GM12878 (cell line): Measurements from ENCODE around the gene ARHGEF17. TPM values are rescaled to one million over a fixed set of nuclear protein-coding genes. Genes with fewer than 3 reads are reported as not detected.
A peak's percentile ranks its signal among the peaks of the same experiment; 100 is the strongest.

ENCODE experiments used
- ATAC-seq: fragments of 200-7000 bp; cut with Tn5 transposase; 3 replicates; pipeline ENCODE4 v1.9.1; 2020; ENCODE audit warnings: mild to moderate bottlenecking, moderate library complexity
- BruUV-seq: library from RNA; stranded (reverse); fragments of 400-500 nt; replicated peaks from 2 replicates; lab custom pipeline; 2021; lab: Mats Ljungman, UMichigan
- CTCF ChIA-PET: fragments of 300-600 bp; sonication (Branson Sonifier 250); formaldehyde crosslinking; extraction: SDS; loops from one replicate; lab custom pipeline; 2021; ENCODE audit warnings: inconsistent platforms; lab: Yijun Ruan, JAX
- POLR2A ChIA-PET: fragments of 350-600 bp; formaldehyde crosslinking; extraction: SDS; loops from one replicate; lab custom pipeline; 2021; ENCODE audit warnings: inconsistent platforms; lab: Charles Lee
- RAD21 ChIA-PET: fragments of 300-600 bp; sonication (Branson Sonifier 250); formaldehyde crosslinking; loops from one replicate; lab custom pipeline; 2023; ENCODE audit warnings: antibody characterized with exemption; ENCODE audit not compliant: unreplicated experiment; lab: Charles Lee
- SMC1A ChIA-PET: fragments of 300-600 bp; sonication (Branson Sonifier 250); formaldehyde crosslinking; loops from one replicate; lab custom pipeline; 2023; ENCODE audit not compliant: unreplicated experiment, uncharacterized antibody; lab: Charles Lee
- DNase-seq: peaks from one replicate; pipeline ENCODE4 v3.0.0-alpha.2; 2011; ENCODE audit warnings: low read depth, low spot score
- FAIRE-seq: peaks from 3 replicates; lab custom pipeline; 2011; peaks lifted over from hg19 to GRCh38; lab: Jason Lieb, UNC
- H2AFZ ChIP-seq: 2 replicates; pipeline ENCODE4 v1.6.0; 2011; ENCODE audit warnings: low read depth, low read length, control low read depth; ENCODE audit not compliant: control insufficient read depth
- H3K27ac ChIP-seq: 2 replicates; pipeline ENCODE4 v1.5.1; 2011; ENCODE audit warnings: control low read depth; ENCODE audit not compliant: control insufficient read depth, insufficient read depth
- H3K27me3 ChIP-seq, 2 experiments: replicated peaks in 1 of 2; 2 replicates each; pipeline versions ENCODE4 v1.6.0 to v1.6.1; 2011; ENCODE audit warnings: low read length in 1 of 2; ENCODE audit not compliant: control insufficient read depth in 2 of 2, insufficient read depth in 2 of 2
- H3K36me3 ChIP-seq, 2 experiments: 2 replicates each; pipeline ENCODE4 v1.5.1; 2011; ENCODE audit warnings: low read length in 1 of 2; ENCODE audit not compliant: control insufficient read depth in 2 of 2, insufficient read depth in 2 of 2
- H3K4me1 ChIP-seq: 2 replicates; pipeline ENCODE4 v1.6.1; 2011; ENCODE audit warnings: mild to moderate bottlenecking, low read length, moderate library complexity, mixed read lengths; ENCODE audit not compliant: control insufficient read depth, insufficient read depth
- H3K4me2 ChIP-seq: 2 replicates; pipeline ENCODE4 v1.6.0; 2011; ENCODE audit warnings: control low read depth; ENCODE audit not compliant: control insufficient read depth, insufficient read depth
- H3K4me3 ChIP-seq: fragments of 200-600 bp; sonication (generic); 2 replicates; pipeline ENCODE4 v1.5.1; 2016
- H3K79me2 ChIP-seq: 2 replicates; pipeline ENCODE4 v1.6.0; 2011; ENCODE audit warnings: low read length; ENCODE audit not compliant: control insufficient read depth, insufficient read depth
- H3K9ac ChIP-seq: 2 replicates; pipeline ENCODE4 v1.8.0; 2011; ENCODE audit warnings: low read length, control low read depth, mixed read lengths; ENCODE audit not compliant: control insufficient read depth, insufficient read depth
- H3K9me3 ChIP-seq: replicated peaks from 3 replicates; pipeline ENCODE4 v1.5.1; 2011; ENCODE audit warnings: mild to moderate bottlenecking, low read length; ENCODE audit not compliant: control insufficient read depth, insufficient read depth
- H4K20me1 ChIP-seq: 2 replicates; pipeline ENCODE4 v1.6.0; 2011; ENCODE audit not compliant: control insufficient read depth, insufficient read depth
- CHD4 ChIP-seq: fragments of 200-600 bp; sonication (generic); IDR thresholded peaks from 2 replicates; pipeline ENCODE4 v1.6.1; 2016; ENCODE audit warnings: mild to moderate bottlenecking
- E4F1 ChIP-seq: fragments of 450-650 bp; IDR thresholded peaks from 2 replicates; pipeline ENCODE4 v1.6.1; 2018; ENCODE audit warnings: borderline replicate concordance, mild to moderate bottlenecking; ENCODE audit not compliant: partially characterized antibody
- ETV6 ChIP-seq, 2 experiments: fragments of 450-650 bp in 1 of 2; IDR thresholded peaks in 1 of 2; conservative IDR thresholded peaks in 1 of 2; 2 replicates each; pipeline ENCODE4 v1.6.1; 2014; ENCODE audit warnings: antibody characterized with exemption in 1 of 2, borderline replicate concordance in 1 of 2, low read depth in 1 of 2, mild to moderate bottlenecking in 1 of 2, moderate library complexity in 1 of 2
- MLLT1 ChIP-seq: fragments of 450-650 bp; IDR thresholded peaks from 2 replicates; pipeline ENCODE4 v1.6.1; 2016; ENCODE audit warnings: mild to moderate bottlenecking
- MXI1 ChIP-seq: fragments of 150-350 bp; IDR thresholded peaks from 2 replicates; pipeline ENCODE4 v1.6.1; 2011; ENCODE audit warnings: low read depth, mild to moderate bottlenecking, inconsistent platforms, low read length, improper control_type of control experiment
- WGBS: methylation state at CpG from one replicate; pipeline ENCODE4 v1.1.6; 2016; ENCODE audit warnings: low lambda C conversion rate; ENCODE audit not compliant: insufficient replicate concordance, insufficient coverage; ENCODE audit errors: missing lambda C conversion rate; 5-methylcytosine and 5-hydroxymethylcytosine counted together
- in situ Hi-C: fragments of 300-500 bp; cut with MboI; formaldehyde crosslinking; loops from 9 replicates; pipeline ENCODE4 v1.14.3; 2018; ENCODE audit warnings: mixed read lengths
- intact Hi-C: fragments of 100-400 bp; cut with micrococcal nuclease; formaldehyde crosslinking; loops from one replicate; pipeline ENCODE4 v1.14.2; 2022; ENCODE audit not compliant: unreplicated experiment
- polyA plus RNA-seq, 11 experiments: library from polyadenylated mRNA; depleted of rRNA in 4 of 11; unstranded in 6 of 11; stranded (reverse) in 5 of 11; fragments of >200 nt; fragmentation: Nextera tagmentation in 4 of 11; fragmentation: Illumina TruSeq in 1 of 11; extraction: Ambion mirVana in 4 of 11; extraction: Trizol in 1 of 11; gene quantifications; 1 replicate in 1 of 11; 2 replicates in 10 of 11; pipeline versions ENCODE4 v1.2.1 to v1.2.3, GENCODE V29; 2011 to 2016; ENCODE audit warnings: inconsistent platforms in 2 of 11, missing spikeins in 2 of 11, low read depth in 1 of 11
- total RNA-seq, 4 experiments: library from RNA; depleted of rRNA in 3 of 4; stranded (reverse); fragments of >200 nt in 3 of 4; fragmentation: Illumina TruSeq in 1 of 4; extraction: Trizol in 1 of 4; gene quantifications; 2 replicates each; pipeline versions ENCODE4 v1.2.1 to v1.2.3, GENCODE V29; 2013 to 2021

Gene ARHGEF17
- total and polyA plus RNA-seq, 10 of the 15 experiments (the other 5 are each of a cell fraction or from before 2014, with no cell fraction given), result 0.15 to 11.0 (median 1.7) TPM

GRCh38 chr11:73365352-73366264, 57.5 kb downstream of the ARHGEF17 start (continued):
- no peak for TF ChIP-seq MLLT1
- no peak for TF ChIP-seq CHD4
- no peak for TF ChIP-seq MXI1

GRCh38 chr11:73366265-73366610, 58.2 kb downstream of the ARHGEF17 start:
- Histone ChIP-seq H4K20me1 (no peaks in the 10 kb centered on the region), H3K9me3 (no peaks in the 10 kb centered on the region), H3K36me3 (peaks cover 0 to 4% of the 10 kb centered on the region in 2 experiments; a peak in 1 of 4 replicates), H3K27me3 (no peaks in the 10 kb centered on the region), H3K9ac (no peak overlapping the region), H3K4me1 (peaks cover 11% of the 10 kb centered on the region), H3K4me2 (no peak overlapping the region), H3K79me2 (no peaks in the 10 kb centered on the region), H3K4me3 (no peak overlapping the region), H2AFZ (no peak overlapping the region), H3K27ac (no peak overlapping the region)
- in situ Hi-C loops (no loop called here), intact Hi-C loops (no loop called here)
- peak; percentile 21; the same call in 2 of the 3 replicates for ATAC-seq
- no TSS peak for BruUV-seq
- peak; percentile 41 for FAIRE-seq
- ChIA-PET SMC1A (no interaction called here), RAD21 (interaction anchor here (2.0 kb wide), 1 partner anchor 27 kb away, joined by 5 read pairs; no protein-coding TSS in a partner anchor), POLR2A (no interaction called here), CTCF (interaction anchor here (1.5 to 5.7 kb wide), 3 partner anchors 15 to 77 kb away, joined by 4 to 37 read pairs (median 5); no protein-coding TSS in a partner anchor)
- no peak for TF ChIP-seq E4F1
- TF ChIP-seq ETV6 (conservative IDR thresholded peaks at IDR 0.05 in 1 of 2, IDR thresholded peaks at IDR 0.05 in 1 of 2; ENCODE audit: borderline replicate concordance in 1 of 2, low read depth in 1 of 2), result peak in 1 of 2 experiments; percentile 60; a peak in 1 of 4 replicates
- DNase-seq, result no peak
- whole genome bisulfite sequencing, result 25% methylated on average over 4 of the region's 4 CpGs
